ENCODE results near the gene DHRS13. TPM values are rescaled to one million over a fixed set of nuclear protein-coding genes. Genes with fewer than 3 reads are reported as not detected.
A peak's percentile ranks its signal among the peaks of the same experiment; 100 is the strongest.

The DHRS13 gene
- total RNA-seq, 1 experiment from 2014 or later = 28.5 TPM

- H3K4me3 Mint-ChIP-seq = no peak overlapping the region
- no peaks in the 10 kb centered on the region for H3K27me3 Mint-ChIP-seq (ENCODE audit: low read depth)
- TF ChIP-seq ZNF121 (CRISPR knock-in tag; IDR thresholded peaks at IDR 0.05) = no peak
- DNase-seq (ENCODE audit: low spot score) (no peak), ATAC-seq (no peak)
- H3K36me3 Mint-ChIP-seq = peaks cover 94% of the 10 kb centered on the region
- ChIA-PET CTCF (interaction anchor here (0.6 to 3.8 kb wide), 18 partner anchors 9 to 262 kb away, joined by 3 to 15 read pairs (median 6); partner anchors contain the start of genes DHRS13, FLOT2, NEK8 and TLCD1), POLR2A (no interaction called here)
- peaks cover 19% of the 10 kb centered on the region for H3K4me1 Mint-ChIP-seq
- peak overlapping the region; percentile 47; the same call in 1 of the 2 replicates for H3K27ac Mint-ChIP-seq
- H3K9me3 Mint-ChIP-seq = no peaks in the 10 kb centered on the region
Observed at GRCh38 chr17:28911411-28912045, 8.6 kb upstream of the DHRS13 start.

GRCh38 chr17:28910534-28910933, 7.7 kb upstream of the DHRS13 start:
- Mint-ChIP-seq H3K27ac (no peak overlapping the region), H3K4me1 (peaks cover 22% of the 10 kb centered on the region), H3K36me3 (peaks cover 87% of the 10 kb centered on the region), H3K27me3 (ENCODE audit: low read depth) (no peaks in the 10 kb centered on the region), H3K4me3 (no peak overlapping the region), H3K9me3 (no peaks in the 10 kb centered on the region)
- TF ChIP-seq ZNF138 (CRISPR knock-in tag; conservative IDR thresholded peaks at IDR 0.05) (no peak), TEAD4 (CRISPR knock-in tag; IDR thresholded peaks at IDR 0.05) (no peak), ZBTB43 (CRISPR knock-in tag; IDR thresholded peaks at IDR 0.05) (no peak), NR3C1 (CRISPR knock-in tag; conservative IDR thresholded peaks at IDR 0.05; ENCODE audit: low read depth) (no peak), ZBTB21 (CRISPR knock-in tag; IDR thresholded peaks at IDR 0.05; ENCODE audit: borderline replicate concordance) (no peak), ZNF121 (CRISPR knock-in tag; IDR thresholded peaks at IDR 0.05) (no peak), IRF1 (CRISPR knock-in tag; IDR thresholded peaks at IDR 0.05) (no peak)
- DNase-seq (ENCODE audit: low spot score) (no peak), ATAC-seq (no peak)
- CTCF ChIA-PET = interaction anchor here (0.6 to 3.8 kb wide), 6 partner anchors 8 to 261 kb away, joined by 3 to 15 read pairs (median 4); partner anchors contain the start of genes DHRS13 and TLCD1
- POLR2A ChIA-PET = no interaction called here

- Mint-ChIP-seq H3K9me3 (no peaks in the 10 kb centered on the region), H3K27ac (peak overlapping the region; percentile 72; the same call in 1 of the 2 replicates), H3K27me3 (ENCODE audit: low read depth) (no peaks in the 10 kb centered on the region), H3K4me1 (peaks cover 36% of the 10 kb centered on the region), H3K4me3 (no peak overlapping the region), H3K36me3 (peaks cover 71% of the 10 kb centered on the region)
- ATAC-seq (no peak), DNase-seq (ENCODE audit: low spot score) (no peak)
- TF ChIP-seq RORB (CRISPR knock-in tag; IDR thresholded peaks at IDR 0.05) = no peak
- no peak for TF ChIP-seq ARID4B (CRISPR knock-in tag; IDR thresholded peaks at IDR 0.05; ENCODE audit: borderline replicate concordance)
- no peak for TF ChIP-seq HMGA2 (CRISPR knock-in tag; IDR thresholded peaks at IDR 0.05)
- no peak for TF ChIP-seq TP53 (CRISPR knock-in tag; IDR thresholded peaks at IDR 0.05)
- TF ChIP-seq USF2 (CRISPR knock-in tag; IDR thresholded peaks at IDR 0.05) = no peak
- TF ChIP-seq CDX4 (CRISPR knock-in tag; IDR thresholded peaks at IDR 0.05; ENCODE audit: borderline replicate concordance) = no peak
- no peak for TF ChIP-seq MLX (CRISPR knock-in tag; IDR thresholded peaks at IDR 0.05)
- TF ChIP-seq USF1 (CRISPR knock-in tag; IDR thresholded peaks at IDR 0.05) = no peak
- TF ChIP-seq TCF7 (CRISPR knock-in tag; IDR thresholded peaks at IDR 0.05; ENCODE audit: low read depth) = no peak
- TF ChIP-seq HMGXB4 (CRISPR knock-in tag; IDR thresholded peaks at IDR 0.05) = no peak
- ChIA-PET CTCF (interaction anchor here (1.0 to 9.0 kb wide), 4 partner anchors 8 to 235 kb away, joined by 3 to 103 read pairs (median 10); partner anchors contain the start of genes NEK8 and TLCD1), POLR2A (no interaction called here)
Observed at GRCh38 chr17:28908640-28909167, 5.8 kb upstream of the DHRS13 start.
